K562 (cell line): ENCODE results near the gene PRUNE1. TPM values are rescaled to one million over a fixed set of nuclear protein-coding genes. Genes with fewer than 3 reads are reported as not detected.

ENCODE experiments used
- HDAC2 ChIP-seq: fragments of 450-650 bp; IDR thresholded peaks from 2 replicates; pipeline ENCODE4 v1.6.1; 2016; ENCODE audit warnings: mild to moderate bottlenecking
- MCM7 ChIP-seq, 2 experiments: fragments of 450-650 bp; IDR thresholded peaks; 2 replicates each; pipeline ENCODE4 v1.6.1; 2016 to 2018
- POLR2A ChIP-seq: fragments of 450-650 bp; conservative IDR thresholded peaks from 2 replicates; pipeline ENCODE4 v1.6.1; 2016
- POLR2AphosphoS5 ChIP-seq: IDR thresholded peaks from 2 replicates; pipeline ENCODE4 v1.6.1; 2011; ENCODE audit warnings: mild to moderate bottlenecking, low read depth, low read length, moderate library complexity; ENCODE audit not compliant: control insufficient read depth, insufficient read depth
- polyA plus RNA-seq, 8 experiments: library from polyadenylated mRNA; depleted of rRNA in 4 of 8; stranded (reverse) in 5 of 8; unstranded in 3 of 8; fragments of >200 nt; fragmentation: Nextera tagmentation in 2 of 8; fragmentation: Illumina TruSeq in 1 of 8; extraction: Ambion mirVana in 2 of 8; extraction: Trizol in 1 of 8; gene quantifications; 2 replicates each; pipeline versions ENCODE4 v1.2.1 to v1.2.3, GENCODE V29; 2011 to 2014; ENCODE audit warnings: inconsistent platforms in 1 of 8, missing spikeins in 1 of 8
- total RNA-seq, 7 experiments: library from RNA; depleted of rRNA in 6 of 7; stranded (reverse); fragments of >200 nt in 6 of 7; fragmentation: Illumina TruSeq in 2 of 7; extraction: Trizol in 2 of 7; gene quantifications; 2 replicates each; pipeline versions ENCODE4 v1.2.1 to v1.2.3, GENCODE V29; 2011 to 2021; ENCODE audit warnings: low replicate concordance in 1 of 7
- TF ChIP-seq, protein P1 (sequence below), 2 experiments: fragments of 450-650 bp; formaldehyde crosslinking in 1 of 2; IDR thresholded peaks; 2 replicates each; pipeline versions ENCODE4 v1.4.0 to v1.6.1; 2014 to 2020; ENCODE audit warnings: mild to moderate bottlenecking in 2 of 2, borderline replicate concordance in 1 of 2, low read depth in 1 of 2
- TF ChIP-seq, protein P2 (sequence below): IDR thresholded peaks from 2 replicates; pipeline ENCODE4 v1.6.1; 2011; ENCODE audit warnings: borderline replicate concordance, low read depth, mild to moderate bottlenecking, moderate library complexity, low read length; ENCODE audit not compliant: insufficient read depth, poor library complexity, severe bottlenecking

Gene PRUNE1
- total and polyA plus RNA-seq, 9 of the 15 experiments (the other 6 are each of a cell fraction or from before 2014, with no cell fraction given): 16.7 to 48.3 (median 26.2) TPM

DNA sequence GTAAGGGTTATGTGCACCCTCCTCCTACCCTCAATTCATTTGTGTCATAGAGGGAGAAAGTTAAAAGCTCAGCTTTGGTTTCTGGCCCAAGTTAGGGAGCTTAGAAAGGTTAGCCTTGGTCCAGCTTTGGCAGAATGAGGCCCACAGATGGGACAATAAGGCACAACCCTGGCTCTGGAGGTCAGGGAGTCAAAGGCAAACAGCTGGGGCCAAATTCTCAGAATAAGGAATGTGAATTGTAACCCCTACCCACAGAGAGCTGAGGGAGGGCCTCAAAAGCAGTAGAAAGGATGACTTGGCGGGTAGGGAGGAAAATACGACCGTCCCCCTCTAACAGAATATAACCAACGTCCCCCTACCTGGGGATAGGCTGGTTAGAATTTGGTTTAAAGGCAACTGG lies 42.6 kb upstream of the PRUNE1 start (continued):
- TF ChIP-seq, protein P1, sequence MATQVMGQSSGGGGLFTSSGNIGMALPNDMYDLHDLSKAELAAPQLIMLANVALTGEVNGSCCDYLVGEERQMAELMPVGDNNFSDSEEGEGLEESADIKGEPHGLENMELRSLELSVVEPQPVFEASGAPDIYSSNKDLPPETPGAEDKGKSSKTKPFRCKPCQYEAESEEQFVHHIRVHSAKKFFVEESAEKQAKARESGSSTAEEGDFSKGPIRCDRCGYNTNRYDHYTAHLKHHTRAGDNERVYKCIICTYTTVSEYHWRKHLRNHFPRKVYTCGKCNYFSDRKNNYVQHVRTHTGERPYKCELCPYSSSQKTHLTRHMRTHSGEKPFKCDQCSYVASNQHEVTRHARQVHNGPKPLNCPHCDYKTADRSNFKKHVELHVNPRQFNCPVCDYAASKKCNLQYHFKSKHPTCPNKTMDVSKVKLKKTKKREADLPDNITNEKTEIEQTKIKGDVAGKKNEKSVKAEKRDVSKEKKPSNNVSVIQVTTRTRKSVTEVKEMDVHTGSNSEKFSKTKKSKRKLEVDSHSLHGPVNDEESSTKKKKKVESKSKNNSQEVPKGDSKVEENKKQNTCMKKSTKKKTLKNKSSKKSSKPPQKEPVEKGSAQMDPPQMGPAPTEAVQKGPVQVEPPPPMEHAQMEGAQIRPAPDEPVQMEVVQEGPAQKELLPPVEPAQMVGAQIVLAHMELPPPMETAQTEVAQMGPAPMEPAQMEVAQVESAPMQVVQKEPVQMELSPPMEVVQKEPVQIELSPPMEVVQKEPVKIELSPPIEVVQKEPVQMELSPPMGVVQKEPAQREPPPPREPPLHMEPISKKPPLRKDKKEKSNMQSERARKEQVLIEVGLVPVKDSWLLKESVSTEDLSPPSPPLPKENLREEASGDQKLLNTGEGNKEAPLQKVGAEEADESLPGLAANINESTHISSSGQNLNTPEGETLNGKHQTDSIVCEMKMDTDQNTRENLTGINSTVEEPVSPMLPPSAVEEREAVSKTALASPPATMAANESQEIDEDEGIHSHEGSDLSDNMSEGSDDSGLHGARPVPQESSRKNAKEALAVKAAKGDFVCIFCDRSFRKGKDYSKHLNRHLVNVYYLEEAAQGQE (IDR thresholded peaks at IDR 0.05; ENCODE audit: borderline replicate concordance): no peak
- TF ChIP-seq, protein P1 (CRISPR knock-in tag; IDR thresholded peaks at IDR 0.05; ENCODE audit: low read depth): no peak
- no peak for TF ChIP-seq MCM7 (IDR thresholded peaks at IDR 0.05)
- TF ChIP-seq, protein P2, sequence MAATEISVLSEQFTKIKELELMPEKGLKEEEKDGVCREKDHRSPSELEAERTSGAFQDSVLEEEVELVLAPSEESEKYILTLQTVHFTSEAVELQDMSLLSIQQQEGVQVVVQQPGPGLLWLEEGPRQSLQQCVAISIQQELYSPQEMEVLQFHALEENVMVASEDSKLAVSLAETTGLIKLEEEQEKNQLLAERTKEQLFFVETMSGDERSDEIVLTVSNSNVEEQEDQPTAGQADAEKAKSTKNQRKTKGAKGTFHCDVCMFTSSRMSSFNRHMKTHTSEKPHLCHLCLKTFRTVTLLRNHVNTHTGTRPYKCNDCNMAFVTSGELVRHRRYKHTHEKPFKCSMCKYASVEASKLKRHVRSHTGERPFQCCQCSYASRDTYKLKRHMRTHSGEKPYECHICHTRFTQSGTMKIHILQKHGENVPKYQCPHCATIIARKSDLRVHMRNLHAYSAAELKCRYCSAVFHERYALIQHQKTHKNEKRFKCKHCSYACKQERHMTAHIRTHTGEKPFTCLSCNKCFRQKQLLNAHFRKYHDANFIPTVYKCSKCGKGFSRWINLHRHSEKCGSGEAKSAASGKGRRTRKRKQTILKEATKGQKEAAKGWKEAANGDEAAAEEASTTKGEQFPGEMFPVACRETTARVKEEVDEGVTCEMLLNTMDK: no peak
- 0 out of 2 replicates have a peak, but pooled peaks have one; percentile 27 for TF ChIP-seq POLR2A
- no peak for TF ChIP-seq HDAC2
- peak; percentile 12; the same call in 1 of the 2 replicates for TF ChIP-seq POLR2AphosphoS5
